NCI-H2171 (cell line): Measurements from ENCODE around the gene GJA1.
A peak's percentile ranks its signal among the peaks of the same experiment; 100 is the strongest.
"Not testable (repeated sequence)": the region's sequence is repeated elsewhere in the genome, so short reads cannot be mapped to it uniquely, and the experiment has no call there.

Experiments
- DNase-seq: peaks from one replicate; lab custom pipeline; 2025; lab: John Stamatoyannopoulos, UW

Gene GJA1

DNA sequence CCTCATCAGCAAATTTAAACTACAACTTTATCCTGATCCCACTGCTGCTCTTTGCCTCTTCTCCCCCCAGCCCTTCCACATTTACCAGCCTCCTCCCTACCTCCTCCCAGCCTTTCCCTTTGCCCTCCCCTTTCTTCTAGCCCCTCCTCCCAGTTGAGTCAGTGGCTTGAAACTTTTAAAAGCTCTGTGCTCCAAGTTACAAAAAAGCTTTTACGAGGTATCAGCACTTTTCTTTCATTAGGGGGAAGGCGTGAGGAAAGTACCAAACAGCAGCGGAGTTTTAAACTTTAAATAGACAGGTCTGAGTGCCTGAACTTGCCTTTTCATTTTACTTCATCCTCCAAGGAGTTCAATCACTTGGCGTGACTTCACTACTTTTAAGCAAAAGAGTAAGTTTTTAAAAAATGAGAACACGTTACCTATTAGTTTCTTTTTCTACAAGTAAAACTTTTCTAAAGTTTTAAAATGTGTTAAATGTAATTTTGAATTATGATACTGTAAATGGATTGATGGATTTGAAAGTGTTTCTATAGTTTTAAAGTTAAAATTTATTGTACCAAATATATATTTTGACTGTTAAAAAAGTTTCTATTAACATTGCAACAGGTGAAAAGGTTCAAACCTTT is at the start of gene GJA1:
Gene GJA1, plus strand, starts transcription at position 203 of the 626 bp plus-strand sequence. CDS start 11,202 bp downstream, outside the sequence.
- no peak for DNase-seq

DNA sequence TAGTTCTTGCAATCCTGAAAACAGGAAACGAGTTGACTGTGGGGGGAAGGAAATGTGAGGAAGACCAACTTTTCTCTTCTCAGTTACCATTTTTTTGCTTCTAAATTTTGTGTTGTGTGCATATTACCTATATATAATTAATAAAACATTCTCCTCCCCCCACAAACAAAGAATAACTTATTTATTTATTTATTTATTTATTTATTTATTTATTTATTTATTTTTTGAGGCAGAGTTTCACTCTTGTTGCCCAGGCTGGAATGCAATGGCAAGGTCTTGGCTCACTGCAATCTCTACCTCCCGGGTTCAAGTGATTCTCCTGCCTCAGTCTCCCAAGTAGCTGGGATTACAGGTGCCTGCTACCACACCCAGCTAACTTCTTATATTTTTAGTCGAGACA is 48.9 kb upstream of the GJA1 start:
- DNase-seq, result not testable (repeated sequence)

DNA sequence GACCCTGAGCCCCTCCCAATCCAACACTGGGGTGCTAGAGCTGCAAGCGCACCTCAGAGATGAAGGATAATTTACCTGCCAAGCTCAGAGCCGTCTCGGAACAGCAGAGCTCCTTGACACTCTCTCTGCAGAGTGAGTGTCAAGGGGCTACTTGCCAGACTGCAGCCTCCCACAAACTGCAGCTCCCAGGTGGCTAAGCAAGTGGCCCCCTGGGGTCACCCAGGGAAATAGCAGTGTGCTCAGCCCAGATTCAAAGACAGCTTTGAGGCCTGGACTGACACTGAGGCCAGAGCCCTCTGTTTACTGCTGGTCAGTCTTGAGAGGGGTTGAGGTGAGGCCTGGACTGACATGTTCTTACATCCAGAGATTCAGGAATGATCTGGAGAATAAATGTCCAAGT is 46.0 kb upstream of the GJA1 start:
- DNase-seq, result no peak

DNA sequence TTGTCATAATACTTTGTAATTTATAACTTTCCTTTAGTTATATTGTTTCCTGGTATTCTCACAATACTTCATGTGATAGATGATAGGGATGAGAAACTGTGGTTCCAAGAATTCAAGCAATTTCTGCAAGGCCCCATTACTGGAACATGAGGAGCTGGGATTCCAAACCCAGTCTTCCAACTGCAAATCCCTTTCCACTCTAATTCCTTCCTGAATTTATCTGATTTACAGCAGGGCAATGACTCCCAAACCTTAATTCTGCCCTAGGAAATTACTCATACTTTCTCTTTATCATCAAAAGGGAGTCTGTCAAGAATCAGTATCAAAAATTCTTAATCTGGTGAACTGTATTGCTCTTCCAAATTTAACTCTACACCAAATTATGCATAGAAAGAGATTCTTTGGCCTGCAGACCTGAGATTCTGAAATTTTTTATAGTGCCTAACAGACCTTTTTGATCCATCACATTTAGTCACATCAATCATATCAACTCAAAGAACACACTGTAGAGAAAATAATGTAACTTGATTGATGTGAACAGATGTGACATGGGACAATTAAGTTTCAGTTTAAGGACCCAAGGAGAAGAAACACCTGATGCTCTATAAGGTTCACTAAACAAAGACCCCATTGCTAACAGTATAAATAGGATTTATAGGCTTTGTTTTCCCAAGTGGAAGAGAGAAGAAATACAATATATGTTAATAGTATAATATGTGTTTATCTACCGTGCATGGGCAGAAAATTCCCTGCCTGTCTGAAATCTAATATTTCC is 41.5 kb upstream of the GJA1 start:
- peak; percentile 60 for DNase-seq

DNA sequence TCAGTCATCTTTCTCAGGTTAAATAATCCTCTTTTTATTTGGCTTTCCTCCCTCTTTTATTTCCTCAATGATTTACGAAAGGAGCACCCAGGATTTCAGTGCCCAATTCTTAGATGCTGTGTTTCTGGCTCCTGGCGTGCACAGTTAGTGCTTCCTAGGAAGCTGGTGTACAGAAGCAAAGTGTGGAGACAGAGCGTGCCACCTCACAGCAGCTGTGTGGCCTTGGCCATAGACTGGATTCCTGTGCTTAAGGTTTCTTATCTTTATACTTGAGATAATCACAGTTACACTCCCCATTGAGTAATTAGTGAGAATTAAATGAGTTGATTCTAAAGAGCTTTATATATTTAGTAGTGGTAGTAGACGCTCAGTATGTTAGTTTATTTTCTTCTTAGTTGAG is 39.7 kb upstream of the GJA1 start:
- no peak for DNase-seq

DNA sequence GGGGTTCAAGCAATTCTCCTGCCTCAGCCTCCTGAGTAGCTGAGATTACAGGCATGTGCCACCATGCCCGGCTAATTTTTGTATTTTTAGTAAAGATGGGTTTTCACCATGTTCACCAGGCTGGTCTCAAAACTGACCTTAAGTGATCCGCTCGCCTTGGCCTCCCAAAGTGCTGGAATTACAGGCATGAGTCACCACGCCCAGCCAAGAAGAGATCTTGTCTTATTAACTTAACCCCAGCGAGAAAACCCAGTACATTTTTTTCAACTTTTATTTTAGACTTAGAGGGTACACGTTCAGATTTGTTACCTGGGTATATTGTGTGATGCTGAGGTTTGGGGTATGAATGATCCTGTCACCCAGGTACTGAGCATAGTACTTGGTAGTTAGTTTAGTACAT is 38.3 kb upstream of the GJA1 start:
- DNase-seq, result not testable (repeated sequence)

DNA sequence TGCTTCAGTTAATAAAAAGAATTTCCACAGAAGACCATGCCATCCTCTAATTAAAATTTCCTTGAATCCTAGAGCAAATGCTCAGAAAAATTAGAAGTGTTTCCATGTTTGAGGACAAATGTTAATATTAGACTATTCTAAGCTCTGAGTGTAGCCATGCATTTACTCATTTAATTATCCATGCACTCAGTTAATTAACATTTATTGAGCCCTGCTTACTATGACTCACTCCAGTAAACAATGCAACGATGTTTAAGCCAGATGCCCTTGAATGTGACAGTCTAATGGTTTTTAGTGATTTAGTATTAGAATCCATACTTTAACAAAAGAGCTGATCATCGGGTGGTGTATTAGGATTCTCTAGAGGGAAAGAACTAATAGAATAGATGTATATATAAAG is 37.3 kb upstream of the GJA1 start:
- DNase-seq, result no peak

DNA sequence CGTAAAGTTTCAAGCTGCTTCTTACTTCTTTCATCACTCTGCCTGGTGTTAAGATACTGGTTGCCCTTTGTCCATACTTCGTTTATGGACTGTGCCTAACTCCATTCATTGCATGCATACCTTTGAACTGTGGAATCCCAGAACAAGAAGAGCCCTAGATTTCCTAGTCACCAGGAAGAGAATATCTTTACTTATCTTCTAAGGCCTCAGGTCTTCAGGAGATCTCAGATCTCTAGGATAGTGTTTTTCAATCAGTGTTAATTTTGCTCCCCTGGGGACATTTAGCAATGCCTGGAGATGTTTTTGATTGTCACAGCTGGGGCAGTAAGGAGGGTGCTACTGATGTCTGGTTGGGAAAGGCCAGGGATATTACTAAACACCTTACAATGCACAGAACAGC is 35.5 kb upstream of the GJA1 start:
- no peak for DNase-seq

DNA sequence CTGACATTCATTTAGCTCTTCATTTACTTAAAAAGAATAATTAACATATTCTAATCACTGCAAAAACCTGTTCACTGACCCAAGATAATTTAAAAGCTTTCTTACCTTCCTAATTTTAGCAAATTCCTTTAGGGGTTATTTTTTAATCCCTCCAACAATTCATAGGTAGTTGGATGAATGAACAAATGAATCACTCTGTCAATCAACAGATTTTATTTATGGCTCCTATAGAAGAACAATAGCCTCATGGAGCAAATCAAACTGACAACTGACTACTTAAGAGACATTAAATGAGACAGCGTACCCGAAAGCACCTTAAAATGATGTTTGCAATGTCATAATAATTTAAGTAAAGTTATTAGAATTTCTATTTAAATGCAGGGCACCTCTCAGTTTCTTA is 31.5 kb upstream of the GJA1 start:
- no peak for DNase-seq

DNA sequence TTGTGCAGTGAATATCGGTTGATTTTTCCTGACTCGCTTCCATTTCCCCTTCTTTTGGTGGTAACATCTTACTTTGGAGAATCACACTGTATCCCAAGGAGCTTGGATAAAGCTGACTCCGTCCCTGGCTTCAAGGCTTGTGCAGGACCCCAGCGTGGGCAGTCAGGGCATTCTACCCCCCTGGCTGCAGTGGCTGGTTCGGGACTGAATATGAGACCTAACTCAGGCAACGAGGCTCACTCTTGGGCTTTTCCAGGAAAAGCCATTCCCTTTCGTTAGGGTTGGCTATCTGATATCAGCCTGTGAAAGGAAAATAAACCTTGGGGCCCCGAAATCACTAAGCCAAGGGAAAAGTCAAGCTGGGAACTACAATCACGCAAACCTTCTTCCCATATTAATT is 30.1 kb upstream of the GJA1 start:
- DNase-seq, result no peak

DNA sequence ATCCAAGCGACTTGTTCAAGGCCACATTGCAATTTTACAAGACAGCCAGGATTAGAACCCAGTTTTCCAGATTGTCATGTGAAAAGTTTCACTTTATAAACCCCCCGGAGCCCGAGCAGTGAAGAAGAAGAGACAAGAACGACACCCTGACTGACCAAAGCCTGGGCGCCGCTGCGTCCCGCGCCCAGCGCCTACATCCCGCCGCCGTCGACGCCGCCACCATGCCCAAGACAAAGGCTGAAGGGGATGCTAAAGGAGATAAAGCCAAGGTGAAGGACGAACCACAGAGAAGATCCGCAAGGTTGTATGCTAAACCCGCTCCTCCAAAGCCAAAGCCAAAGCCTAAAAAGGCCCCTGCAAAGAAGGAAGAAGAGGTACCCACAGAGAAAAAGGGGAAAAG is 27.1 kb upstream of the GJA1 start:
- no peak for DNase-seq

DNA sequence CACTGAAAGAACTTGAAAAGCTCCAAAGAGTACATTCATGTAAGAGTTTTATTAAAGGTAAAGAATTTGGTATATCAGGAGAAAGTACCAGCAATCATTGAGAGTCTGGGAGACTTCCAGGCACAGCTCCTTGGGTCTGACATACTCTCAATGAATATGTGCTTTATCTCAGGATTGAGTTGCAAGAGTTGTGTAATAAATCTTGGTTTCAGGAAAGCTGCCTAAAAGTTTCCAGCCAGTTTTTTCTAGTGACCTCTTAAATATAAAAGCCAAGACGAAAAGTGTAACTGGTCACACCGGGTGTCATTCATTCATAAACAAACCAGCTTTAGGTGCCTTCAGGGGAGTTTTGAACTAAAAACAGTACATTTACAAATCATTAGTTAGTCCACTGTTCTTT is 21.6 kb upstream of the GJA1 start:
- DNase-seq, result no peak

DNA sequence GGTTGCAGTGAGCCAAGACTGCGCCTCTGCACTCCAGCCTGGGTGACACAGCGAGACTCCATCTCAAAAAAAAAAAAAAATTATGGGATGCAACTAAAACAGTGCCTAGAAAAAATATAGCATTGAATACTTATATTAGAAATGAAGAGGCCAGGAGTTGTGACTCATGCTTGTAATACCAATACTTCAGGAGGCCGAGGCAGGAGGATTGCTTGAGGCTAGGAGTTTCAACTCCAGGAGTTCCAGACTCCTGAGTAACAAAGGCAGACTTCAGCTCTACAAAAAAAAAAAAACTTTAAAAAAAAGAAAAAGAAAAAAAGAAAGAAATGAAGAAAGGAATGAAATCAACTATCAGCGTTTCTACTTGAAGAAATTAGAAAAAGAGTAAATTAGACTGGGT is 17.1 kb upstream of the GJA1 start:
- DNase-seq, result no peak

DNA sequence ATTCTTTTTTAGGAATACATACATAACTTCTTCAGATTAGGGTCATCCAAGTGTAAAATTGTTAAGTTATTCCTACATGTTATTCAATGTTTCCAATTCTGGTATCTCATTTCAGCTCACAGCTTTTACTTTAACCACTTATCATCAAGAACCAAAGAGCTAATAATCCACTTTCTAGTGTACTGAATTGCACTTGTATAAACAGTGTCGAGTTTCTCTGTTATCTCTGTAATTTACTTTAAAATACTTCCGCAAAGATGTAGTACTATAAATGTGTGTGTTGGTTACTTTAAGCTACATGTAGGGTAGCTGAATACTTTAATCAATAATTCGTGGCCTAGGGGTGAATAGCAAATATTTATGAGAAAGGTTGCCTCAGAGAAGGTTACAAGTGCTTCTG is 8.8 kb upstream of the GJA1 start:
- no peak for DNase-seq

DNA sequence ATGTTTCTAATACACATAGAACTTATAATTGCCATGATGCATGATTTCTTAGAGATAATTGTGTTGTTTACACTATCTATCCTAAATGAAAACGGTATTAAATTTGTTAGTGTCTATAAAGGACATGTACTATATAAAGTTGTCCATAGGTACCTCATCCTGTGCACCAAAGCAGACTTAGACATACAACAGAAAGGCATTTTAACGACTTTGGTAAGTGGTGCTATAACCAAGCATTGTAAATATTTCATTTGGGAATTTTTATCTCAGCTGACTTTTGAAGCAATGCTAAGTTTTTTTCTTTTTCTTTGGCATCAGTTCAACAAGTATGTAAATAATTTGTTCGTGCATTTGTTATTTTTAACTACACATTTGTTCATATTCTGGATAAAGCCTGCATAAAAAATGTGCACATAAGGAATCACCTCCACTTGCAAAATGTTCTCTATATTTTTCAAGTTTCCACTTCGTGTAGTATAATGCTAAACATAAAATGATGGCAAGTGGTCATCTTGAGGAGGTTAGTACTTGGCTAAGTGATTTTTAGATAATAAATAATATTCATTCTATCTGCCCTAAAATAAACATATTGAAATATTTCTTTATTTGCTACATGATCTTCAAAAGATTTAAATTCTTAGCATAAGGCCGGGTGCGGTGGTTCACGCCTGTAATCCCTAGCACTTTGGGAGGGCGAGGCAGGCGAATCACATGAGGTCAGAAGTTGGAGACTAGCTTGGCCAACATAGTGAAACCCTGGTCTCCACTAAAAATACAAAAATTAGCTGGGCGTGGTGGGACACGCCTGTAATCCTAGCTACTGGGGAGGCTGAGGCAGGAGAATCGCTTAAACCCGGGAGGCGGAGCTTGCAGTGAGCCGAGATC is 6.3 kb upstream of the GJA1 start:
- no peak for DNase-seq

DNA sequence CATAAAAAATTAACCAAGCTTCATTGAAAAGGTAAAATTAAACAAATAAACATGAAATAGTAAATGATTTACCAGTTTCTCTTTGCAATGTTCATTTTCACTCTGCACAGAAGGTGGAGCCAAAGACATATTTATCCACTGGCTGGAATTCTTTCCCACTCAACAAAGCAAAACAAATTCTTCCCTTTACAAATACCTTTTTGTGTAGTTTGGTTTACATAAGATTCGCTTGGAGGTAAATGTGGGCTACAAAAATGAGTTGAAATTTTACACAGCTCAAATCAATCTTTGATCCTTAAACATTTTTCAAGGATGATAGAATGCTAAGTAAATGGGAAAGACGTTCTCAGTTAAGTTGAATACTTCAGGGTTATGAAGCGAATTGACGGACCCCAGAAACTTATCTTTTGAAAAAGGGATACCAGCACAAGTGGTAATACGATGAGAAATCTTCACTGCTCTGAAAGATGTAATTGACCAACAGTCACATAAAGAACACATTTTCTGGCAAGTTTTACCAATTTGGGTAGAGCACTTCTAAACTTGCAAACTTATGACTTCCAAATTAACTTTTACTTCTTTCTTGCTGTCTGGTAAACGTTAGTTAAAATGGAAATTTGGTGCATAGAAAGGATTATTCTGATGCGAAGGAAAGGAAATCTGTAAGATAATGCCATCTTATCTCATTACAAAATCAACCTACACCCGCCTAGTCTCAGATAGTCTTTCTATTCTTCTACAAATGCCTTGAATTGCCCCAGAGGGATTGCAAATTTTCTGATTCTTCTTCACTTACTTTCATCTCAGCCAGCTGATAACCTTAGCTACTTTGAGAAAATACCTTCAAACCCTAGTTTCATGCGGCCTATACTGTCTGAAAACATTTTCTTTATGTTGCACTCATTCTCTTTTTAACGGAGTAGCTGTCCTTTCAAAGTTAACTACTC is 4.7 kb upstream of the GJA1 start:
- no peak for DNase-seq

DNA sequence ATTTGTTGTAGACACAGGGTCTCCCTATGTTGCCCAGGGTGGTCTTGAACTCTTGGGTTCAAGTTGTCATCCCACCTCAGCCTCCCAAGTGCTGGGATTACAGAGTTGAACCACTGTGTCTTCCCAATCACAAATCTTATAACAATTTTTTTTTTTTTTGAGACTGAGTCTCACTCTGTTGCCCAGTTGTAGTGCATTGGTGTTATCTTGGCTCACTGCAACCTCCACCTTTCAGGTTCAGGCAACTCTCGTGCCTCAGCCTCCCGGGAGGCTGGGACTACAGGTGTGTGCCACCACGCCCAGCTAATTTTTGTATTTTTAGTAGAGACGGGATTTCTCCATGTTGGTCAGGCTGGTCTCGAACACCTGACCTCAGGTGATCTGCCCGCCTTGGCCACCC is 3.7 kb upstream of the GJA1 start:
- DNase-seq, result not testable (repeated sequence)

DNA sequence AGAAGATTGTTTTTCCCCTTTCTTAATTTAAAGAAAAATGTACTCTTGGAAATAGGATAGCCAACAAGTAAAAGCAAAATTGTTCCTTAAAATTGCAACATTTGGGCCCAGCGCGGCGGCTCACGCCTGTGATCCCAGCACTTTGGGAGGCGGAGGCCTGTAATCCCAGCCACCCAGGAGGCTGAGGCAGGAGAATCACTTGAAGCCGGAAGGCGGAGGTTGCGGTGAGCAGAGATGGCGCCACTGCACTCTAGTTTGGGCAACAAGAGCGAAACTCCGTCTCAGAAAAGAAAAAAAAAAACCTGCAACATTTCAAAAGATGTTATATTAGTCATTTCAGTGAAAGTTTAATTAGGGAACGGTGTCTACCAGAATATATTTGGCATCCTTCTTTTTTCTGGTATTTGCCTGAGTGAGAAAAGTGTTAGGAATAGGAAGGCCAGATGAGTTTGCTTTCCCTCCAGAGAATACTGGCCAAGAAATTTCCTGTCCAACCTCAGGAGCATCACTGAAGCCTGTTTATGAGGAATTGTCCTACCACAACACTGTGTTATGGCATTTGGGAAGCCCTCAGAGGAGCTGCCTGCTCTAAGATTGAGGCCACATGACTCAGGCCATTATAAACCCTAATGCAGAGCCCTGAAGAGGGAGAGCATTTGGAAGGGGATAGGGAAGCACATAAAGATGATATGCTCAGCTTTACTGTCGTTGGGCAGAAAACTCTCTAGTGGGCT is 1.2 kb upstream of the GJA1 start:
- DNase-seq, result no peak

DNA sequence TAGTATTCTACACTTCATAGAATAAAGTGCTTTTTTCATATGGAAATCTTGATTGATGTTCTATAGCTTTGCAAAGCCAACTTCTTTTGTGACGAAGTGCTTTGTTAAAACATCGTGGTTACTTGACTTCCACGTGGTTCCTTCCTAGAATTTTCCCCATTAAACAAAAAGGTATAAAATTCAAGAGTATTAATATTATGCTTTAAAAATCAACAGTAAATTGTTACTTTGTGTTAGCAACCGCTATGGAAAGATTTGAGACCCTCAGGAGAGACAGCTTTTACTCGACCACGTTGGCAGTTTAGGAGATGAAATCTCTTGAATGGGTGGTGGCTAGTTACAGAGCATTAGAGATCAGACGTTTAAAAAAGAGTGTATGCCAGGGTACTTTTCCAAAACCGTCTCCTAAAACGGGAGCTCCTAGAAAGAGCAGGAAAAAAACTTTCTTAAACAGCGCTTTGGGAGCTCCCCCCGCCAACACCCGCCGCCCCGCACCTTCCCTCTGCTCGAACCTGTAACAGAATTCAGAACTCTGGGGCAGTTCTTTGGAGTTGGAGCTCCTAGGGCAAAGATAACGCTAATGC is 920 bp downstream of the GJA1 start:
- no peak for DNase-seq

DNA sequence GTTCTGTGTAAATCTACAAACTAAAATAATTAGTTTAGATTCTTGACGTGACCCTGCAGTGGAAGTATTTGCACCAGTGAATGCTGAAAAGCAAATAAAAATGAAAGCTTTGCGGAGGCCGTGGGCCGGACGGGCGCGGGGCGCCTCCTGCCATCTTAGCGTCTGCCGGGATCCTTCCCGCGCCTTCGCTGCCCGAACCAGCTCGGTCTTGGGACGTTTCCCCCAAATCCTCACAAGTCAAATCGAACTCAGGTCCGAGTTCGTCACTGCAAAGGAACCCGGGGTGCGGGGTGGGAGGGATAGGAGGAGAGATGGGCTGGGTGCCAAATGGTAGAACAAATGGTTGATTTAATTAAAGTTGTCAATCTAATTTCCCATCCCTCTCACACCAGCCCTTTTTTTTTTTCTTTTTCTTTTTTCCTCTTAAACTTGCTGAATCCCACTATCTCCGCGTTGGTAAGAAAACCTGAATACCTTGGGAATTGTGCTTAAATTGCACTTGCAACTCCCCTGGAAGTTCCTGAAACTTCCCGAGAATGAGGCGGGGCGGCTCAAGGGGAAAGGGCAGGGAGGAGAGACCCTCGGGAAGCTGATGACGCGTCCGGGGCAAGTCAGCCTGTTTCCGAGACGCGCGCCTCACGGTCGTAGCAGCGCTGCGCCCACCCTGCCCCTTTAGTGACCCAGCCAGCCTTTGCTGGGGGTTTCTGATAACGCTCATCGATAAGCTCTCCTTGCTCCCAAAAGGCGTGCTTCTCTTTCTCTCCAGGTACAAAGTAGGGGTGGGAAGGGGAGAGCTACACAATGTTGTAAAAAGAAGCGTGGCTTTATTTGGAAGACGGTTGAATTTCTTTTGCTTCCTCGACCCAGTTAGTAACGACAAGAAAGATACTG is 1.8 kb downstream of the GJA1 start:
- no peak for DNase-seq
